DND-41 (cell line): ENCODE measurements around the gene SGSH.

Experiments used
- EZH2 ChIP-seq: IDR thresholded peaks from 3 replicates; pipeline ENCODE4 v1.6.1; 2012; ENCODE audit warnings: borderline replicate concordance, low read depth, mild to moderate bottlenecking, moderate library complexity, low read length, inconsistent platforms; ENCODE audit not compliant: severe bottlenecking
- TF ChIP-seq, protein P1 (sequence below): IDR thresholded peaks from 2 replicates; pipeline ENCODE4 v1.5.1; 2012; ENCODE audit warnings: borderline replicate concordance, low read length, moderate library complexity, mild to moderate bottlenecking; ENCODE audit not compliant: poor library complexity, severe bottlenecking; ENCODE audit errors: extremely low read depth

GRCh38 chr17:80220054-80220735 lies at the start of gene SGSH, which contains the start of gene SLC26A11:
- TF ChIP-seq EZH2, result no peak
- TF ChIP-seq, protein P1, sequence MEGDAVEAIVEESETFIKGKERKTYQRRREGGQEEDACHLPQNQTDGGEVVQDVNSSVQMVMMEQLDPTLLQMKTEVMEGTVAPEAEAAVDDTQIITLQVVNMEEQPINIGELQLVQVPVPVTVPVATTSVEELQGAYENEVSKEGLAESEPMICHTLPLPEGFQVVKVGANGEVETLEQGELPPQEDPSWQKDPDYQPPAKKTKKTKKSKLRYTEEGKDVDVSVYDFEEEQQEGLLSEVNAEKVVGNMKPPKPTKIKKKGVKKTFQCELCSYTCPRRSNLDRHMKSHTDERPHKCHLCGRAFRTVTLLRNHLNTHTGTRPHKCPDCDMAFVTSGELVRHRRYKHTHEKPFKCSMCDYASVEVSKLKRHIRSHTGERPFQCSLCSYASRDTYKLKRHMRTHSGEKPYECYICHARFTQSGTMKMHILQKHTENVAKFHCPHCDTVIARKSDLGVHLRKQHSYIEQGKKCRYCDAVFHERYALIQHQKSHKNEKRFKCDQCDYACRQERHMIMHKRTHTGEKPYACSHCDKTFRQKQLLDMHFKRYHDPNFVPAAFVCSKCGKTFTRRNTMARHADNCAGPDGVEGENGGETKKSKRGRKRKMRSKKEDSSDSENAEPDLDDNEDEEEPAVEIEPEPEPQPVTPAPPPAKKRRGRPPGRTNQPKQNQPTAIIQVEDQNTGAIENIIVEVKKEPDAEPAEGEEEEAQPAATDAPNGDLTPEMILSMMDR, result no peak
